Osteoblast (primary cell): ENCODE data around the gene BYSL. TPM values are rescaled to one million over a fixed set of nuclear protein-coding genes. Genes with fewer than 3 reads are reported as not detected.

Experiments
- DNase-seq: peaks from one replicate; pipeline ENCODE4 v3.0.0; 2011; ENCODE audit warnings: low spot score, mixed read lengths; ENCODE audit not compliant: insufficient read length; ENCODE audit errors: missing footprints
- H2AFZ ChIP-seq: 2 replicates; pipeline ENCODE4 v1.6.0; 2011; ENCODE audit warnings: mild to moderate bottlenecking, low read length
- H3K27ac ChIP-seq: 2 replicates; pipeline ENCODE4 v1.5.1; 2011; ENCODE audit warnings: mild to moderate bottlenecking, low read depth, low read length, moderate library complexity
- H3K27me3 ChIP-seq: 2 replicates; pipeline ENCODE4 v1.6.0; 2012; ENCODE audit warnings: mild to moderate bottlenecking, control low read depth, inconsistent platforms, low read length, moderate library complexity; ENCODE audit not compliant: insufficient read depth
- H3K36me3 ChIP-seq: 2 replicates; pipeline ENCODE4 v1.5.1; 2011; ENCODE audit warnings: mild to moderate bottlenecking, low read length, control low read depth, moderate library complexity; ENCODE audit not compliant: insufficient read depth
- H3K4me1 ChIP-seq: 2 replicates; pipeline ENCODE4 v1.5.1; 2011; ENCODE audit warnings: mild to moderate bottlenecking, low read length, control low read depth, moderate library complexity; ENCODE audit not compliant: insufficient read depth
- H3K4me2 ChIP-seq: 2 replicates; pipeline ENCODE4 v1.6.0; 2011; ENCODE audit warnings: mild to moderate bottlenecking, low read length; ENCODE audit not compliant: insufficient read depth
- H3K4me3 ChIP-seq: fragments of 200-600 bp; sonication (generic); 3 replicates; pipeline ENCODE4 v1.5.1; 2012; ENCODE audit warnings: mild to moderate bottlenecking, low read length, inconsistent platforms; ENCODE audit not compliant: insufficient read depth
- H3K79me2 ChIP-seq: 2 replicates; pipeline ENCODE4 v1.6.0; 2012; ENCODE audit warnings: mild to moderate bottlenecking, low read length, control low read depth, inconsistent platforms; ENCODE audit not compliant: insufficient read depth
- H3K9me3 ChIP-seq: 2 replicates; pipeline ENCODE4 v1.5.1; 2011; ENCODE audit warnings: low read depth, low read length, control low read depth
- H4K20me1 ChIP-seq: 2 replicates; pipeline ENCODE4 v1.6.0; 2012; ENCODE audit warnings: mild to moderate bottlenecking, low read length, control low read depth; ENCODE audit not compliant: insufficient read depth
- CTCF ChIP-seq: IDR thresholded peaks from 2 replicates; pipeline ENCODE4 v1.5.1; 2011; ENCODE audit warnings: mild to moderate bottlenecking, low read depth, low read length, moderate library complexity; ENCODE audit errors: extremely low read depth
- total RNA-seq: library from RNA; depleted of rRNA; stranded (reverse); fragments of >200 nt; gene quantifications from 2 replicates; pipeline ENCODE4 v1.2.3, GENCODE V29; 2012

The BYSL gene
- total RNA-seq, 1 donor: 11.6 TPM

GRCh38 chr6:41881506-41881905, 39.8 kb upstream of the BYSL start:
- no peak for DNase-seq
- H3K79me2 ChIP-seq: no peaks in the 10 kb centered on the region
- H3K4me1 ChIP-seq: peaks cover 13% of the 10 kb centered on the region
- H3K27ac ChIP-seq: no peak overlapping the region
- no peaks in the 10 kb centered on the region for H3K27me3 ChIP-seq
- no peak overlapping the region for H3K4me3 ChIP-seq
- no peaks in the 10 kb centered on the region for H3K36me3 ChIP-seq
- no peaks in the 10 kb centered on the region for H4K20me1 ChIP-seq
- H3K9me3 ChIP-seq: no peaks in the 10 kb centered on the region
- no peak for TF ChIP-seq CTCF
- H2AFZ ChIP-seq: no peak overlapping the region
- H3K4me2 ChIP-seq: no peak overlapping the region

- Histone ChIP-seq H2AFZ (no peak overlapping the region), H3K27ac (no peak overlapping the region), H3K4me3 (no peak overlapping the region), H3K36me3 (no peaks in the 10 kb centered on the region), H3K79me2 (no peaks in the 10 kb centered on the region), H3K9me3 (no peaks in the 10 kb centered on the region), H3K27me3 (no peaks in the 10 kb centered on the region), H3K4me2 (no peak overlapping the region), H3K4me1 (no peaks in the 10 kb centered on the region), H4K20me1 (no peaks in the 10 kb centered on the region)
- no peak for TF ChIP-seq CTCF
- DNase-seq: no peak
Observed at GRCh38 chr6:41884957-41885356, 36.3 kb upstream of the BYSL start.

- Histone ChIP-seq H3K4me3 (no peak overlapping the region), H3K27ac (no peak overlapping the region), H2AFZ (no peak overlapping the region), H3K36me3 (no peaks in the 10 kb centered on the region), H3K27me3 (no peaks in the 10 kb centered on the region), H3K4me2 (no peak overlapping the region), H4K20me1 (no peaks in the 10 kb centered on the region), H3K79me2 (no peaks in the 10 kb centered on the region), H3K4me1 (no peaks in the 10 kb centered on the region), H3K9me3 (no peaks in the 10 kb centered on the region)
- TF ChIP-seq CTCF: no peak
- DNase-seq: no peak
Observed at GRCh38 chr6:41885930-41886329, 35.4 kb upstream of the BYSL start.

GRCh38 chr6:41887331-41887751, 34.0 kb upstream of the BYSL start:
- Histone ChIP-seq H4K20me1 (no peaks in the 10 kb centered on the region), H3K79me2 (peaks cover 2% of the 10 kb centered on the region), H3K4me3 (no peak overlapping the region), H3K4me2 (peak overlapping the region; percentile 15), H3K4me1 (no peaks in the 10 kb centered on the region), H3K9me3 (no peaks in the 10 kb centered on the region), H2AFZ (peak overlapping the region; percentile 34), H3K36me3 (no peaks in the 10 kb centered on the region), H3K27me3 (no peaks in the 10 kb centered on the region), H3K27ac (no peak overlapping the region)
- no peak for DNase-seq
- no peak for TF ChIP-seq CTCF
